RPMI7951 (cell line): ENCODE data around the gene B4GALT3. TPM values are rescaled to one million over a fixed set of nuclear protein-coding genes. Genes with fewer than 3 reads are reported as not detected.

Source experiments
- DNase-seq: peaks from one replicate; pipeline ENCODE4 v3.0.0-alpha.2; 2012; ENCODE audit warnings: low read depth
- total RNA-seq: library from RNA; depleted of rRNA; stranded (reverse); fragments of >200 nt; shearing (Covaris generic); gene quantifications from 2 replicates; pipeline ENCODE4 v1.2.3, GENCODE V29; 2014; rRNA removed

Gene B4GALT3
- total RNA-seq, 1 experiment from 2014 or later: 16.7 TPM

- DNase-seq: no peak
Observed at GRCh38 chr1:161130266-161130665, 47.0 kb downstream of the B4GALT3 start.

DNA sequence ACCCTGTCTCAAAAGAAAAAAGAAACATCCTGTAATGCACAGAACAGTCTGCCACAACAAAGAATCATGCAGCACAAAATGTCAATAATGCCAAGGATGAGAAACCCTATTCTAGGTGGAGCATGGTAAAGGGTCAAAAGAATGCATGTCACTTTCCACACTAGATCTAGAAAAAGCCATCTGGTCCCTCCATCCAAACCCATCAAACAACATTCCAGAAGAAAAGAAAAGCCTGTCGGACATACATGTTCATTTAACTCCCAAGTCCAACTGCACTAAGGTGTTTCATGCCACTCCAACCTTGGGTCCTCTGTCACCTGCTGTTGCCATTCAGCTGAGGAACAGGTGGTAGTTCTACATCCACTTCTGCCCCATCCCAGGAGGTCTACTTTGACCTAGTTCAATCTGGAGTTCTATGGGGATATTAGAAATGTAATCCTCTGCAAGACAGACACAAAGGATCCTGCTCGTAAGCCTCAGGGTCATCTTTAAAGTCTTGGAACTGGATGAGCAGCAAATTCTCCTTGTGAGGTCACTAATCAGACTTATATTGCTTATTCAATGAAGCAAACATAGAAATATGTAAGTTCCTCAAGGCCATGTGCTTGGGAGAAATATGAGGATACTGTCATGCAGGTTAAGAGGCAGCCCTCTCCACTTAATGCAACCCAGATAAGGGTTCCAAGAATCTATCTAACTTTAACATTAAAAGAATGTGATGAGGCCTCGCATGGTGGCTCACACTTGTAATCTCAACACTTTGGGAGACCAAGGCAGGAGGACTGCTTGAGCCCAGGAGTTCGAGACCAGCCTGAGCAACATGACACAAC is 48.5 kb downstream of the B4GALT3 start:
- DNase-seq: no peak

DNA sequence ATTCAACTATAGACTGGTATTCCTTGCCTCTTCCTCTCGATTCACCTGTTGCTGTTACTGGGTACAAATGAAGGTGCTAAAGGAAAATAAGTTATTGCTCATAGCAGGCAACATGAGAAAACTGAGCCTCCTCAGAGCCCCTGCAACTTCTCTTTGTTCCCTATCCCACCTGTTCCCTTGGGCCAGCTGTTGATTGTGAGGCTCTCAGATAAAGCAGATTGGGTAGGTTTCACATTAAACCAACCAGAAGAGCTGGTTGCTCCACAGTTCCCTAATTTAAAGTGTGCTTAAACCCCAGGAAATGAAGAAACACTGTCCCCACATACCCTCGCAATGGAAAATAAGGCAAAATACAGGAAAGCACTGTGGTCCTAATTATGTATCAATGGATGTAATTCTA is 49.7 kb downstream of the B4GALT3 start:
- DNase-seq: no peak

GRCh38 chr1:161122967-161123366 is 54.3 kb downstream of the B4GALT3 start:
- DNase-seq: no peak

DNA sequence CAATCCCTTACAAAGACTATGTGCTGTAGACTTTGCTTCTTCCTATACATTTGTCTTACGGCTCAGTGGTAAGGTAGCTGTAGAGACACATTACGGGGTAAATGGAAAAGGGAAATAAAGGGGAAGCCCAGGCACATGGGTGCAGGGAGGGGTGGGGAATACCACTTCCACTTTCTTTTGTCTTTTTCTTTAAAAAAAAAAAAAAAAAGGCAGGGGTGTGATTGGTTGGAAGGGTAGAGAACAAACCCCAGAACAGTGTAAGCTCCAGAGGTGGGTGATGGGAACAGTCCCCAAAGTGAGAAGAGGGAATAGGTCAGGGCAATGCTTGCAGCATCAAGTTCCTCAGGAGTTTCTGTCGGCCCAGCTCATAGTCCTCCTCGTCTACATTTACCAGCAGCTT is 55.5 kb downstream of the B4GALT3 start:
- no peak for DNase-seq

Other genes starting within 250 kb of the B4GALT3 start
- gene ITLN2, start 222.7 kb downstream of the B4GALT3 start, total RNA-seq: not detected in 2 replicates
- gene F11R, start 156.4 kb downstream of the B4GALT3 start, total RNA-seq: 6.0 and 10.5 TPM in 2 replicates
- gene TSTD1, start 138.5 kb downstream of the B4GALT3 start, total RNA-seq: 0.48 TPM in 1 of 2 replicates, not detected in the other
- 63.3 and 67.3 TPM in 2 replicates for gene USF1, start 131.5 kb downstream of the B4GALT3 start, total RNA-seq
- 0.20 TPM in 1 of 2 replicates, not detected in the other for gene ARHGAP30, start 107.6 kb downstream of the B4GALT3 start, total RNA-seq
- 0.20 TPM in 1 of 2 replicates, not detected in the other for gene NECTIN4, start 87.9 kb downstream of the B4GALT3 start, total RNA-seq
- gene KLHDC9, start 79.1 kb downstream of the B4GALT3 start, total RNA-seq: not detected in 2 replicates
- 82.0 and 94.4 TPM in 2 replicates for gene PFDN2, start 59.5 kb downstream of the B4GALT3 start, total RNA-seq
- 27.0 and 27.9 TPM in 2 replicates for gene NIT1, start 59.4 kb downstream of the B4GALT3 start, total RNA-seq
- 20.1 and 23.1 TPM in 2 replicates for gene DEDD, start 44.8 kb downstream of the B4GALT3 start, total RNA-seq
- 81.9 and 95.6 TPM in 2 replicates for gene UFC1, start 23.5 kb downstream of the B4GALT3 start, total RNA-seq
- gene USP21, start 18.0 kb downstream of the B4GALT3 start, total RNA-seq: 4.4 and 9.3 TPM in 2 replicates
- gene PPOX, start 11.1 kb downstream of the B4GALT3 start, total RNA-seq: 12.3 and 16.3 TPM in 2 replicates
- 5.2 and 8.3 TPM in 2 replicates for gene ADAMTS4, start 21.5 kb upstream of the B4GALT3 start, total RNA-seq
- gene NDUFS2, start 24.9 kb upstream of the B4GALT3 start, total RNA-seq: 109 and 119 TPM in 2 replicates
- 1.3 TPM in 1 of 2 replicates, not detected in the other for gene FCER1G, start 37.8 kb upstream of the B4GALT3 start, total RNA-seq
- gene APOA2, start 46.1 kb upstream of the B4GALT3 start, total RNA-seq: not detected in 2 replicates
- gene TOMM40L, start 48.6 kb upstream of the B4GALT3 start, total RNA-seq: 8.4 and 10.0 TPM in 2 replicates
- gene NR1I3, start 60.7 kb upstream of the B4GALT3 start, total RNA-seq: not detected in 2 replicates
- gene PCP4L1, start 81.2 kb upstream of the B4GALT3 start, total RNA-seq: not detected in 2 replicates
- 0.24 and 0.39 TPM in 2 replicates for gene MPZ, start 132.5 kb upstream of the B4GALT3 start, total RNA-seq
- 16.1 and 19.5 TPM in 2 replicates for gene SDHC, start 136.9 kb upstream of the B4GALT3 start, total RNA-seq
- gene CFAP126, start 190.4 kb upstream of the B4GALT3 start, total RNA-seq: not detected in 2 replicates